ENCODE measurements around the gene IRAK4.

Gene IRAK4

GRCh38 chr12:43758728-43759563 lies at the start of gene IRAK4, which contains the start of gene PUS7L:
Gene IRAK4, plus strand, starts transcription at chr12:43758951. Its CDS starts 9,161 bp downstream, at chr12:43768112.
Gene PUS7L, minus strand, starts transcription at chr12:43758790. Its CDS starts 3,545 bp downstream, at chr12:43755245.
- Histone ChIP-seq H3K4me1 (ENCODE audit: control insufficient read depth, low read depth, low read length) (peaks cover 18% of the 10 kb centered on the region), H3K4me3 (ENCODE audit: low read length) (peak within 1 kb of the TSS; percentile 76), H3K36me3 (ENCODE audit: control insufficient read depth, low read depth, low read length) (peaks cover 12% of the 10 kb centered on the region), H3K27ac (ENCODE audit: low read length) (no peak within 1 kb of the TSS), H3K9ac (ENCODE audit: low read length) (peak within 1 kb of the TSS; percentile 77), H3K27me3 (ENCODE audit: control insufficient read depth, insufficient read depth, low read length) (no peaks in the 10 kb centered on the region), H3K9me3 (ENCODE audit: control insufficient read depth, low read depth, low read length) (no peaks in the 10 kb centered on the region)

DNA sequence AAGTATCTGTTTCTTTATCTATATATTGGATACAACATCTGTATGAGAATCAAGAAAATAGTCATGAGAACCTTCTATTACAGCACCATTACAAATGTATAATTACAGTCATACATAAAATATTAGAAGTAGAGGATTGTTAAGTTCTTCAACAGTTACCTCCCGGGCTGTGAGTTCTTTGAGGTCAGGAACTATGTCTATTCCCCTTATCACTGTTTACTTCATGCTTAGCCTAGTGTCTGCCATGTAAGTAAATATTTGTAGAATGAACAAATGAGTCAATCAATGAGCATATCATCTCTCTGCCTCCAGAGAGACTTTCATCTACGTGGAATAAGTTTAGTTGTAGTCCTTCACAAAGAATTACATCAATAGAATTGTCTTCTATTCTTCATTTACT lies 47.4 kb upstream of the IRAK4 start:
- Histone ChIP-seq H3K9me3 (ENCODE audit: control insufficient read depth, low read depth, low read length) (no peaks in the 10 kb centered on the region), H3K9ac (ENCODE audit: low read length) (no peak overlapping the region), H3K4me1 (ENCODE audit: control insufficient read depth, low read depth, low read length) (no peaks in the 10 kb centered on the region), H3K4me3 (ENCODE audit: low read length) (no peak overlapping the region), H3K27ac (ENCODE audit: low read length) (no peak overlapping the region), H3K36me3 (ENCODE audit: control insufficient read depth, low read depth, low read length) (no peaks in the 10 kb centered on the region), H3K27me3 (ENCODE audit: control insufficient read depth, insufficient read depth, low read length) (no peaks in the 10 kb centered on the region)

DNA sequence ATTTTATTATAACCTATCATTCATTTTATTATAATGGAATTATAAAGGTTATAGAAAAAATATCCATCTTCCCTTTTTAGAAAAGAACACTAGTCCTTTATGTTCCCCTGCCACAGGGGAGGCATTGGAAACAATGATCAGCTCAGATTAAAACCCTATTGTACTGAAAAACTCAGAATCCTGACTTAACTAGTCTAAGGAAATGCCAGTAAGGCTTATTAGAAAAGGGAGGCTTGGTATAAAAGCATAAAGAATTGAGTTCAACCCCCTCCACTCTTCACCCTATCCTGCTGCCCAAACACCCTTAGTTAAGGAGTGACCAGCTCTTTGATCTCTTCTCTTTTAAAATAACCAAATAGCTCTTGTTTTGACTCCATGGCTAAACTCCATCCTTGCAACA lies 36.1 kb upstream of the IRAK4 start:
- H3K9ac ChIP-seq (ENCODE audit: low read length) = no peak overlapping the region
- H3K4me1 ChIP-seq (ENCODE audit: control insufficient read depth, low read depth, low read length) = peaks cover 14% of the 10 kb centered on the region
- no peaks in the 10 kb centered on the region for H3K27me3 ChIP-seq (ENCODE audit: control insufficient read depth, insufficient read depth, low read length)
- no peak overlapping the region for H3K4me3 ChIP-seq (ENCODE audit: low read length)
- no peaks in the 10 kb centered on the region for H3K9me3 ChIP-seq (ENCODE audit: control insufficient read depth, low read depth, low read length)
- H3K27ac ChIP-seq (ENCODE audit: low read length) = no peak overlapping the region
- no peaks in the 10 kb centered on the region for H3K36me3 ChIP-seq (ENCODE audit: control insufficient read depth, low read depth, low read length)

GRCh38 chr12:43723134-43723533 lies 35.6 kb upstream of the IRAK4 start:
- Histone ChIP-seq H3K27ac (ENCODE audit: low read length) (no peak overlapping the region), H3K36me3 (ENCODE audit: control insufficient read depth, low read depth, low read length) (no peaks in the 10 kb centered on the region), H3K9me3 (ENCODE audit: control insufficient read depth, low read depth, low read length) (no peaks in the 10 kb centered on the region), H3K4me3 (ENCODE audit: low read length) (no peak overlapping the region), H3K27me3 (ENCODE audit: control insufficient read depth, insufficient read depth, low read length) (no peaks in the 10 kb centered on the region), H3K4me1 (ENCODE audit: control insufficient read depth, low read depth, low read length) (peaks cover 14% of the 10 kb centered on the region), H3K9ac (ENCODE audit: low read length) (no peak overlapping the region)

DNA sequence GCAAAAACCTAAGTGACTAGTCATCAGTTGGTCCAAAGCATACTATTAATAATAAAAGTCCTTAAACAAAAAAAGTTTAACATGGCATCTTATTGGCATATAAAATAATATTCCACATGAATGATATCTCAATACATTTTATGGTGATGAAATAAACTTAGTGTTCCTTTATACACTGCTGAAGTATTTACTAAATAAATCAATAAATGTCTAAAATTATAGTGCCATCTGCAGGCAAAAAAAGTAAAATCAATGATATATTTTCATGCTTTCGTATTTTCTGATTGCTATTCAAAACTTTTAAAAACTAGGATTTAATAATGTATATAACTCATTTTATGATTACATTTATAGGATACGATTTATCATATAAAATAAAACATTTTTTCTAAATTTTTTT lies 30.6 kb upstream of the IRAK4 start:
- peaks cover 8% of the 10 kb centered on the region for H3K4me1 ChIP-seq (ENCODE audit: control insufficient read depth, low read depth, low read length)

GRCh38 chr12:43728698-43729097 lies 30.1 kb upstream of the IRAK4 start:
- Histone ChIP-seq H3K27ac (ENCODE audit: low read length) (no peak overlapping the region), H3K36me3 (ENCODE audit: control insufficient read depth, low read depth, low read length) (peaks cover 16% of the 10 kb centered on the region), H3K4me3 (ENCODE audit: low read length) (no peak overlapping the region), H3K9ac (ENCODE audit: low read length) (no peak overlapping the region), H3K9me3 (ENCODE audit: control insufficient read depth, low read depth, low read length) (no peaks in the 10 kb centered on the region), H3K4me1 (ENCODE audit: control insufficient read depth, low read depth, low read length) (peaks cover 2% of the 10 kb centered on the region), H3K27me3 (ENCODE audit: control insufficient read depth, insufficient read depth, low read length) (no peaks in the 10 kb centered on the region)

More for the DNA sequence above, 30.6 kb upstream of the IRAK4 start:
- H3K9ac ChIP-seq (ENCODE audit: low read length) = no peak overlapping the region
- H3K27ac ChIP-seq (ENCODE audit: low read length) = no peak overlapping the region
- H3K36me3 ChIP-seq (ENCODE audit: control insufficient read depth, low read depth, low read length) = peaks cover 13% of the 10 kb centered on the region
- H3K27me3 ChIP-seq (ENCODE audit: control insufficient read depth, insufficient read depth, low read length) = no peaks in the 10 kb centered on the region
- H3K9me3 ChIP-seq (ENCODE audit: control insufficient read depth, low read depth, low read length) = no peaks in the 10 kb centered on the region
- H3K4me3 ChIP-seq (ENCODE audit: low read length) = no peak overlapping the region

DNA sequence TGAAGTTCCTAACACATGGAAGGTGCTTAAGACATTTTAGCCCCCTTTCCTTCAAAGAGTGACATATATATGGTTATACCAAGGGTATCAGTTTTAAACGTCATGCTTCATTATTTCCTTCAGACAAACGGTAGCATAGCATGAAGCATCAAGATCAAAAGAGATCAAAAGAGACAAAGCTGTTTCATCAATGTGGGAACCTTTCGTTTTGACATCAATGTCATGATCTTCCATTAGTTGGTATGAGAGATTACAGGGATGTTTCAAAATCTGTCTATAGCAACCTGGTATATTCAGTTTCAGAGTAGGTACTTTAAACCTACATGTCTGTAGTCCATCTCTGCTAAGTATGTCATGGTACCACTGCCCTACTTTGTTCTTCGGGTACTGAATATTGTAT lies 28.5 kb upstream of the IRAK4 start:
- H3K9ac ChIP-seq (ENCODE audit: low read length) = no peak overlapping the region

DNA sequence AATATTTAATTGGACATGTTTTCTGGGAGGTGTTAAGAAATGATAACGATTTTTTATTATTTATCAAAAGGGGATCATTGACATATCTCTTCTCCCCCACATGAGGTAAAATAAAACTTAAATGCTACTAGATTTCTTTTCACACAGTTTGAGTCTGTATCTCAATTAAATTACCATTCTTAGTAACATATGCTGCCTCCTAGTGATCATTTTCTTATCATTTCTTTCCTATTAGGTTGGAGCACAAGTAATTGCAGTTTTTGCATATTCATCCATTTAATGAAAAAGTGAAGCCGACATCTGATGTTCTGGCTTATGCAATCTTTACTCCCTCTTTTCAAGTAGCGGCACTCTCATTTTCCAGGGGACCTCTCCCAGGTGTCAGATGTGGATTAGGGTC lies 25.1 kb upstream of the IRAK4 start:
- H3K9ac ChIP-seq (ENCODE audit: low read length) = no peak overlapping the region
- H3K27me3 ChIP-seq (ENCODE audit: control insufficient read depth, insufficient read depth, low read length) = no peaks in the 10 kb centered on the region
- H3K36me3 ChIP-seq (ENCODE audit: control insufficient read depth, low read depth, low read length) = peaks cover 31% of the 10 kb centered on the region
- H3K27ac ChIP-seq (ENCODE audit: low read length) = no peak overlapping the region
- H3K9me3 ChIP-seq (ENCODE audit: control insufficient read depth, low read depth, low read length) = no peaks in the 10 kb centered on the region
- no peak overlapping the region for H3K4me3 ChIP-seq (ENCODE audit: low read length)
- no peaks in the 10 kb centered on the region for H3K4me1 ChIP-seq (ENCODE audit: control insufficient read depth, low read depth, low read length)

More for the DNA sequence above, 28.5 kb upstream of the IRAK4 start:
- Histone ChIP-seq H3K4me3 (ENCODE audit: low read length) (no peak overlapping the region), H3K27ac (ENCODE audit: low read length) (no peak overlapping the region), H3K36me3 (ENCODE audit: control insufficient read depth, low read depth, low read length) (peaks cover 21% of the 10 kb centered on the region), H3K9me3 (ENCODE audit: control insufficient read depth, low read depth, low read length) (no peaks in the 10 kb centered on the region), H3K4me1 (ENCODE audit: control insufficient read depth, low read depth, low read length) (no peaks in the 10 kb centered on the region), H3K27me3 (ENCODE audit: control insufficient read depth, insufficient read depth, low read length) (no peaks in the 10 kb centered on the region)

DNA sequence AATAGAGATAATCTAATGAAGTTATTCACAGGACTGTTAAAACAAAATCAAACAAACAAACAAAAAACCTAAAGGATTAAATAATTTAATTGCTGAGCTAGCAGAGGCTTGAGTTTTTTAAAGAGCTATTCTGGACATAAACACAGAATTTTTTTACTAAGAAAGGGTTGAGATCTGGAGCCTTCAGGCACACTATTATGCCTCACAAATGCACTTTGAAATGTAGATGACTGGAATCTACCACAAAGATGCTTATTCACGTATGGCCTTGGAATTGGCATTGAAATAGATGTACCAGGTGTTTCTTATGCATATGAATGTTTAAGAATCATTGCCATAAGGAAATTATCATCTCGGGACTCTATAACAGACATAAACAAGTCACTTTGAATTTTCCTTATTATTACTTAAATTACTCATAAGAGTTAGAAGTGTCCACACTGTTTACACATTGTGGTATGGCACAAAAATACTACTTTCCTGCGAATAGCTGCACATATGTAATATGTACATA lies 21.8 kb upstream of the IRAK4 start:
- Histone ChIP-seq H3K9me3 (ENCODE audit: control insufficient read depth, low read depth, low read length) (no peaks in the 10 kb centered on the region), H3K9ac (ENCODE audit: low read length) (no peak overlapping the region), H3K4me3 (ENCODE audit: low read length) (no peak overlapping the region), H3K4me1 (ENCODE audit: control insufficient read depth, low read depth, low read length) (no peaks in the 10 kb centered on the region), H3K36me3 (ENCODE audit: control insufficient read depth, low read depth, low read length) (peaks cover 19% of the 10 kb centered on the region), H3K27me3 (ENCODE audit: control insufficient read depth, insufficient read depth, low read length) (no peaks in the 10 kb centered on the region), H3K27ac (ENCODE audit: low read length) (no peak overlapping the region)

DNA sequence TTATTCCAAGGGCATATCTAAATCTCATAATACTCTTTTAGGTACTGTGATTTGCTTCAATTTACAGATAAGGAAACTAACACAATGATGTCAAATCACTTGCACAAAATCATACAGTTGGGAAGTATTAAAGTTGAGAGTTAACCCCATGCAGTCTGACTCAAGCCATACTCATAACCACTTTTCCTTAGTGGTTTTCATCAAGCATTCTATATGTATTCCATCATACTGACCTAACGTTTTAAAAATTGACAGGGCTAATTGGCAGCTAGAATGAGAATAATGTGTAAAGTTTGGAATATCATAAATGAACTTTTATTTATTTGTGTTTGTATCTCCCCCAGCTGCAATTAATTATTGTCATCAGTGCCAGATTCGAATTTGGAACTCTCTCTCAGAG lies 21.1 kb upstream of the IRAK4 start:
- no peak overlapping the region for H3K27ac ChIP-seq (ENCODE audit: low read length)
- H3K4me3 ChIP-seq (ENCODE audit: low read length) = no peak overlapping the region
- no peaks in the 10 kb centered on the region for H3K27me3 ChIP-seq (ENCODE audit: control insufficient read depth, insufficient read depth, low read length)
- H3K36me3 ChIP-seq (ENCODE audit: control insufficient read depth, low read depth, low read length) = peaks cover 25% of the 10 kb centered on the region
- H3K4me1 ChIP-seq (ENCODE audit: control insufficient read depth, low read depth, low read length) = no peaks in the 10 kb centered on the region
- H3K9me3 ChIP-seq (ENCODE audit: control insufficient read depth, low read depth, low read length) = no peaks in the 10 kb centered on the region
- H3K9ac ChIP-seq (ENCODE audit: low read length) = no peak overlapping the region

DNA sequence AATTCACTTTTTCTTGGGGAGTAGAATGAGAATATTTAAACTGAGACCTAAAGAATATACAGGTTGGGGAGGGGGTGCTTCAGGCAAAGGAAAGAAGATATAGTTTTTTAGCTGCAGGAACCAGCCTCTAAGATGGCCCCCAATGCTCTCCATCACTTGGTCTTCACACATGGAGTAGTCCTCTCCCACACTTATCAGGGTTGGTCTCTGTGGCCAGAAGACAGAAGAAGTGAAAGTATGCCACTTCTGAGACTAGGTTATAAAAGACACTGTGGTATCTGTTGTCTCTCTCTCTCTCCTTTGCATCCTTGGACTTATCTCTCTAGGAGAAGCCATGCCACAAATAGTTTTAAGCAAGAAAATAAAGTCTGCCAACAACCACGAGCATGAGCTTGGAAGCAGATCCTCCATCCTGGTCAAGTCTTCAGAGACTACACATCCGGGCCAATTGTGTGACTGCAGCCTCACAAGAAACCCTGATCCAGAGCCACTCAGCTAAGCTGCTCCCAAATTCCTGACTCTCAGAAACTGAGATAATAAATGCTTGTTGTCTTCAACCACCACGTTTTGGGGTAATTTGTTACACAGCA lies 18.1 kb upstream of the IRAK4 start:
- H3K4me1 ChIP-seq (ENCODE audit: control insufficient read depth, low read depth, low read length) = no peaks in the 10 kb centered on the region
- no peak overlapping the region for H3K27ac ChIP-seq (ENCODE audit: low read length)
- no peak overlapping the region for H3K9ac ChIP-seq (ENCODE audit: low read length)
- H3K4me3 ChIP-seq (ENCODE audit: low read length) = no peak overlapping the region
- no peaks in the 10 kb centered on the region for H3K27me3 ChIP-seq (ENCODE audit: control insufficient read depth, insufficient read depth, low read length)
- H3K9me3 ChIP-seq (ENCODE audit: control insufficient read depth, low read depth, low read length) = no peaks in the 10 kb centered on the region
- peaks cover 20% of the 10 kb centered on the region for H3K36me3 ChIP-seq (ENCODE audit: control insufficient read depth, low read depth, low read length)

Data from iPS-18a (cell line).